Testis (tissue), 3 donors: ENCODE data around the gene SREBF2. TPM values are rescaled to one million over a fixed set of nuclear protein-coding genes. Genes with fewer than 3 reads are reported as not detected.

Experiments used
- DNase-seq: peaks from one replicate; pipeline ENCODE4 v3.0.0-alpha.2; 2019
- H3K27ac ChIP-seq, 2 donors: fragments of 200-600 bp; sonication (generic); one replicate each; pipeline ENCODE4 v1.5.1; 2019
- H3K27me3 ChIP-seq: fragments of 200-600 bp; sonication (generic); one replicate; pipeline ENCODE4 v1.5.1; 2019
- H3K36me3 ChIP-seq: fragments of 200-600 bp; sonication (generic); one replicate; pipeline ENCODE4 v1.5.1; 2017; ENCODE audit warnings: low read depth; ENCODE audit errors: missing control alignments
- H3K4me1 ChIP-seq: fragments of 200-600 bp; sonication (generic); one replicate; pipeline ENCODE4 v1.5.1; 2019
- H3K4me3 ChIP-seq, 2 donors: fragments of 200-600 bp; sonication (generic); one replicate each; pipeline ENCODE4 v1.5.1; 2017 to 2019
- H3K9me3 ChIP-seq: fragments of 200-600 bp; sonication (generic); one replicate; pipeline ENCODE4 v1.5.1; 2017
- POLR2A ChIP-seq: fragments of 450-650 bp; IDR thresholded peaks from one replicate; pipeline ENCODE4 v1.6.1; 2017; ENCODE audit warnings: antibody characterized with exemption, mild to moderate bottlenecking, moderate library complexity
- WGBS, 2 donors: methylation state at CpG; one replicate each; pipeline ENCODE4 v1.1.5; 2018; 5-methylcytosine and 5-hydroxymethylcytosine counted together
- intact Hi-C: fragments of 100-400 bp; cut with DNase I; formaldehyde crosslinking; loops from one replicate; pipeline ENCODE4 v1.15.1; 2023; ENCODE audit warnings: low total_unique reads
- polyA plus RNA-seq: library from polyadenylated mRNA; stranded (reverse); fragments of 350-450 nt; fragmentation: Illumina TruSeq; extraction: RNeasy Lipid Tissue Mini Kit (QIAGEN cat#74804); gene quantifications from one replicate; pipeline ENCODE4 v1.2.3, GENCODE V29; 2014; ENCODE audit warnings: low read depth, low replicate concordance; ENCODE audit not compliant: insufficient read depth
- total RNA-seq, 2 donors: library from RNA; depleted of rRNA; stranded (reverse); fragments of >200 nt; gene quantifications; one replicate each; pipeline ENCODE4 v1.2.3, GENCODE V29; 2016
- TF ChIP-seq, protein P1 (sequence below), 3 experiments: fragments of 450-650 bp in 2 of 3; fragments of 200-600 bp in 1 of 3; sonication (generic) in 1 of 3; IDR thresholded peaks; one replicate each; pipeline ENCODE4 v1.5.1; 2016 to 2019; ENCODE audit warnings: antibody characterized with exemption in 3 of 3, mild to moderate bottlenecking in 2 of 3, moderate library complexity in 1 of 3

Gene SREBF2
- total and polyA plus RNA-seq, 3 donors from 2014 or later, result 59.7 to 119 (median 79.8) TPM

DNA sequence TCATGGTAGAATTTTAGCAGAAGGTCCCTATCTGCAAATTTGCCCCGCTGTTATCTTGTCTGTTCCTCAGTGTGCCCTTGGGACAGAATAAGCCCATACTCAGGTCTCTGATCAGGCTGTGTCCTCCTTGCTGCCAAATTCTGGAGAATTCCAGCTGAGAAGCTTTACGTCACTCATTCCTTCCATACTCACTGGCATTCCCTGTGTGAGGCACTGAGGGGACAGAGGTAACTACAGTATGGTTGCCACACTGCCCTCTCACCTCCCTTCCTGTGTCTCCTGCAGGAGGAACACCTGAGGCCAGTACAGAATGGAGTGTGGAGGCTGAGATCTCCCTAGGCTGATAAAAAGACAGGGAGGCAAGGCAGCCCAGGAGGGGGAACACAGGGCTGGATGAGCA lies 50.5 kb downstream of the SREBF2 start:
- peak; percentile 27 for DNase-seq
- no peaks in the 10 kb centered on the region for H3K4me1 ChIP-seq
- no peak overlapping the region for H3K27ac ChIP-seq
- intact Hi-C loops, result no loop called here
- H3K9me3 ChIP-seq, result no peaks in the 10 kb centered on the region
- H3K27me3 ChIP-seq, result no peaks in the 10 kb centered on the region
- 42 to 84% methylated on average over 2 of the region's 2 CpGs for WGBS, 2 donors
- H3K4me3 ChIP-seq, result no peak overlapping the region
- no peak for TF ChIP-seq POLR2A
- TF ChIP-seq, protein P1, sequence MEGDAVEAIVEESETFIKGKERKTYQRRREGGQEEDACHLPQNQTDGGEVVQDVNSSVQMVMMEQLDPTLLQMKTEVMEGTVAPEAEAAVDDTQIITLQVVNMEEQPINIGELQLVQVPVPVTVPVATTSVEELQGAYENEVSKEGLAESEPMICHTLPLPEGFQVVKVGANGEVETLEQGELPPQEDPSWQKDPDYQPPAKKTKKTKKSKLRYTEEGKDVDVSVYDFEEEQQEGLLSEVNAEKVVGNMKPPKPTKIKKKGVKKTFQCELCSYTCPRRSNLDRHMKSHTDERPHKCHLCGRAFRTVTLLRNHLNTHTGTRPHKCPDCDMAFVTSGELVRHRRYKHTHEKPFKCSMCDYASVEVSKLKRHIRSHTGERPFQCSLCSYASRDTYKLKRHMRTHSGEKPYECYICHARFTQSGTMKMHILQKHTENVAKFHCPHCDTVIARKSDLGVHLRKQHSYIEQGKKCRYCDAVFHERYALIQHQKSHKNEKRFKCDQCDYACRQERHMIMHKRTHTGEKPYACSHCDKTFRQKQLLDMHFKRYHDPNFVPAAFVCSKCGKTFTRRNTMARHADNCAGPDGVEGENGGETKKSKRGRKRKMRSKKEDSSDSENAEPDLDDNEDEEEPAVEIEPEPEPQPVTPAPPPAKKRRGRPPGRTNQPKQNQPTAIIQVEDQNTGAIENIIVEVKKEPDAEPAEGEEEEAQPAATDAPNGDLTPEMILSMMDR (IDR thresholded peaks at IDR 0.05), result no peak
- no peaks in the 10 kb centered on the region for H3K36me3 ChIP-seq

DNA sequence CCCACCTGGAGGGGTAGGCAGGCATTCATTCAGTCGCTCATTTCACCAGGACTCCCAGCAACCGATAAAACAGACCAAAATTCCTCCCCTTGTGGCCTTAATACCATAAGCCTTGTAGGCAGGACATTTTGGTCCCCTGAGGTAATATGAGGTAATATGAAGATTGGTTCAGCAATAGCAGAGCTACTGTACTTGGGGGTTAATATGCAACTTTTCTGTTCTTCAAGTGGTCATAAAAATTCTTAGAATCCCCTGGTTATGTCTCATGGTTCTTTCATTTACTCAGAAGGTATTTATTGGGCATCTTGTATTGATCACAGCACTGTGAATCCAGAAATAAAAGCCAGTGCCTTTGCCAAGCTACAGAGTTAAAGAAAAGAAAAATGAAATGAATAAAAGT lies 52.2 kb downstream of the SREBF2 start:
- Histone ChIP-seq H3K27ac (no peak overlapping the region), H3K4me1 (no peaks in the 10 kb centered on the region), H3K4me3 (no peak overlapping the region), H3K9me3 (no peaks in the 10 kb centered on the region), H3K36me3 (no peaks in the 10 kb centered on the region), H3K27me3 (no peaks in the 10 kb centered on the region)
- no peak for TF ChIP-seq POLR2A
- TF ChIP-seq, protein P1 (IDR thresholded peaks at IDR 0.05), result no peak
- WGBS, 2 donors, result 93 to 96% methylated on average over 2 of the region's 2 CpGs
- no peak for DNase-seq
- intact Hi-C loops, result no loop called here

DNA sequence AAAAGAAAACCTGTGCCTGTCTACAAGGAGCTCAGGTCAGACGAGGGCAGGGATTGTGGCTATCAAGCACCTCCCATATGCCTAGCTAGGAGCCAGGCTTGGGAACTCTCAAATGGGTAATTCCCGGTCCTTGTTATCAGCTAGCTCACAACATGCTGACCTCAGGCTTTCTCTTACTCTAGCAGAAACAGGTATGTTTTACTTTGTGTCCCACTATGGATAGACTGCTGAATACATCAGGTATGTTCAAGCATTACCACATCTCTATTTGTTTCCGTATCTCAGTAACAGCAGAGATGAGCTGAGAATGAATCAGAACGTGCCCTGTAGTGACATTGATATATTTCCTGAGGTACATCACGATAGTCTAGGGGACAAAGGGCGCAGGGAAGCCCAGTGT lies 52.6 kb downstream of the SREBF2 start:
- intact Hi-C loops, result no loop called here
- TF ChIP-seq POLR2A, result no peak
- TF ChIP-seq, protein P1 (IDR thresholded peaks at IDR 0.05), result no peak
- Histone ChIP-seq H3K4me3 (no peak overlapping the region), H3K9me3 (no peaks in the 10 kb centered on the region), H3K4me1 (no peaks in the 10 kb centered on the region), H3K36me3 (no peaks in the 10 kb centered on the region), H3K27ac (no peak overlapping the region), H3K27me3 (no peaks in the 10 kb centered on the region)
- 78 to 90% methylated on average over 6 of the region's 6 CpGs for WGBS, 2 donors
- DNase-seq, result no peak

DNA sequence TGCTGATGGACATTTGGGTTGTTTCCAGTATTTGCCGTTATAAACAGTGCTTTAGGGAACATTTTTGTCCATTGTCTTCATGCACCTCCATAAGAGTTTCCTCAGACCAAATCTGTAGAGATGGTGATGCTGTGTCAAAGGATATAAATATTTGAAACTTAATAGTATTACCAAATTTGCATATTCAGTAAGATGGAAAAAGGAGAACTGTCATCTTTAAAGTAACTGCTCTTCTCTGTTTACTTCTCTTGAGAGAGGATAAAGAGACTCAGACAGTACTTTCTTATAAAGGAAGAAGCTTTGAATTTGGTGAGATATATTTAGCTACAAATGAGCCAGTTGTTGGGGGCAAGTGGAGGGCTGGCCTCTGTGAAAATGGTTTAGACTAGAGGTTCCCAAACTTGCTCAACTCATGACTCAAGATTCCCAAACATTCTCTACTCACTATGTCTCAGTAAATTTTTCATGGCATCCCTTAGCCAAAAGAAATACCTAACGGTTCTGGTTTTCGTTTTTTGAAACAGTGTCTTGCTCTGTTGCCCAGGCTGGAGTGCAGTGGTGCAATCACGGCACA lies 55.8 kb downstream of the SREBF2 start:
- Histone ChIP-seq H3K27me3 (no peaks in the 10 kb centered on the region), H3K36me3 (no peaks in the 10 kb centered on the region), H3K9me3 (no peaks in the 10 kb centered on the region), H3K4me1 (no peaks in the 10 kb centered on the region), H3K27ac (no peak overlapping the region), H3K4me3 (no peak overlapping the region)
- no peak for DNase-seq
- 86 to 89% methylated on average over 4 of the region's 4 CpGs for WGBS, 2 donors
- TF ChIP-seq, protein P1 (IDR thresholded peaks at IDR 0.05), result no peak
- no peak for TF ChIP-seq POLR2A
- intact Hi-C loops, result no loop called here

DNA sequence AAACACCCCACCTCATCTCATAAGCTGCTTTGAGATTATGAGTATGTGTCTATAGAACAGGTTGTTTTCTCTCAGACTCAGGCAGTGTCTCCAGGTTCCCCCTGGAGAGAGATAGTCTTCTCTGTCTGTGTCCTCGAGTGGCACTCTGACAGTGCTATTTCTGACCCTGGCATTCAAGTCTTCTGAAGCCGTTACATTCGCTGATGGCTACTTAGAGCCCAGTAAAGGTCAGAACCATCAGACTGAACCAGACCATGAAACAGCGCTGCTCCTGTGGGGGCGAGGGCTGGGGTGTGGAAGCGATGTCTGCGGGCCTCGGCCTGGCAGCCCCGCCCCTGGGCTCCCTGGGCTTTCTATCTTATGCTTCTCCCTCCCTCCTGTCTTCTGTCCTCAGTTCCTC lies 58.5 kb downstream of the SREBF2 start:
- no peaks in the 10 kb centered on the region for H3K36me3 ChIP-seq
- DNase-seq, result no peak
- no peaks in the 10 kb centered on the region for H3K9me3 ChIP-seq
- intact Hi-C loops, result no loop called here
- WGBS, 2 donors, result 80 to 83% methylated on average over 6 to 9 of the region's 9 CpGs
- H3K27me3 ChIP-seq, result no peaks in the 10 kb centered on the region
- H3K4me3 ChIP-seq, result no peak overlapping the region
- no peak for TF ChIP-seq POLR2A
- TF ChIP-seq, protein P1 (IDR thresholded peaks at IDR 0.05), result no peak
- H3K4me1 ChIP-seq, result no peaks in the 10 kb centered on the region
- H3K27ac ChIP-seq, result no peak overlapping the region
